ENCODE measurements around the gene TXNIP.

Gene TXNIP

GRCh38 chr1:145986551-145986950 lies 9.8 kb downstream of the TXNIP start:
- TF ChIP-seq, protein P1, sequence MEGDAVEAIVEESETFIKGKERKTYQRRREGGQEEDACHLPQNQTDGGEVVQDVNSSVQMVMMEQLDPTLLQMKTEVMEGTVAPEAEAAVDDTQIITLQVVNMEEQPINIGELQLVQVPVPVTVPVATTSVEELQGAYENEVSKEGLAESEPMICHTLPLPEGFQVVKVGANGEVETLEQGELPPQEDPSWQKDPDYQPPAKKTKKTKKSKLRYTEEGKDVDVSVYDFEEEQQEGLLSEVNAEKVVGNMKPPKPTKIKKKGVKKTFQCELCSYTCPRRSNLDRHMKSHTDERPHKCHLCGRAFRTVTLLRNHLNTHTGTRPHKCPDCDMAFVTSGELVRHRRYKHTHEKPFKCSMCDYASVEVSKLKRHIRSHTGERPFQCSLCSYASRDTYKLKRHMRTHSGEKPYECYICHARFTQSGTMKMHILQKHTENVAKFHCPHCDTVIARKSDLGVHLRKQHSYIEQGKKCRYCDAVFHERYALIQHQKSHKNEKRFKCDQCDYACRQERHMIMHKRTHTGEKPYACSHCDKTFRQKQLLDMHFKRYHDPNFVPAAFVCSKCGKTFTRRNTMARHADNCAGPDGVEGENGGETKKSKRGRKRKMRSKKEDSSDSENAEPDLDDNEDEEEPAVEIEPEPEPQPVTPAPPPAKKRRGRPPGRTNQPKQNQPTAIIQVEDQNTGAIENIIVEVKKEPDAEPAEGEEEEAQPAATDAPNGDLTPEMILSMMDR (IDR thresholded peaks at IDR 0.05) = no peak
- Histone ChIP-seq H3K4me1 (peaks cover 49% of the 10 kb centered on the region), H3K9me3 (ENCODE audit: control insufficient read depth, low read length) (no peaks in the 10 kb centered on the region), H3K36me3 (ENCODE audit: control insufficient read depth, insufficient read depth, low read length) (no peaks in the 10 kb centered on the region), H3K27me3 (ENCODE audit: control insufficient read depth, insufficient read depth, low read length) (no peaks in the 10 kb centered on the region), H3K4me3 (ENCODE audit: low read depth, low read length) (peak overlapping the region; percentile 51), H3K9ac (no peak overlapping the region), H3K27ac (peak overlapping the region; percentile 100), H2AFZ (no peak overlapping the region), H3K4me2 (ENCODE audit: low read length) (peak overlapping the region; percentile 66), H3K79me2 (no peaks in the 10 kb centered on the region)

GRCh38 chr1:145985502-145986439 lies 10.6 kb downstream of the TXNIP start:
- Histone ChIP-seq H3K27me3 (ENCODE audit: control insufficient read depth, insufficient read depth, low read length) (no peaks in the 10 kb centered on the region), H3K27ac (peak overlapping the region; percentile 100), H3K4me2 (ENCODE audit: low read length) (peak overlapping the region; percentile 66), H3K79me2 (peaks cover 5% of the 10 kb centered on the region), H3K9me3 (ENCODE audit: control insufficient read depth, low read length) (no peaks in the 10 kb centered on the region), H3K36me3 (ENCODE audit: control insufficient read depth, insufficient read depth, low read length) (no peaks in the 10 kb centered on the region), H2AFZ (peak overlapping the region; percentile 46), H3K9ac (no peak overlapping the region), H3K4me1 (peaks cover 53% of the 10 kb centered on the region), H3K4me3 (ENCODE audit: low read depth, low read length) (peak overlapping the region; percentile 51)
- TF ChIP-seq, protein P1 (IDR thresholded peaks at IDR 0.05) = no peak

GRCh38 chr1:145985129-145985501 lies 11.3 kb downstream of the TXNIP start:
- Histone ChIP-seq H3K79me2 (peaks cover 5% of the 10 kb centered on the region), H3K4me2 (ENCODE audit: low read length) (peak overlapping the region; percentile 66), H3K9me3 (ENCODE audit: control insufficient read depth, low read length) (no peaks in the 10 kb centered on the region), H3K27me3 (ENCODE audit: control insufficient read depth, insufficient read depth, low read length) (no peaks in the 10 kb centered on the region), H3K36me3 (ENCODE audit: control insufficient read depth, insufficient read depth, low read length) (no peaks in the 10 kb centered on the region), H3K4me1 (peaks cover 59% of the 10 kb centered on the region), H3K27ac (peak overlapping the region; percentile 100), H3K4me3 (ENCODE audit: low read depth, low read length) (peak overlapping the region; percentile 51), H2AFZ (peak overlapping the region; percentile 33), H3K9ac (no peak overlapping the region)
- TF ChIP-seq, protein P1 (IDR thresholded peaks at IDR 0.05) = no peak

DNA sequence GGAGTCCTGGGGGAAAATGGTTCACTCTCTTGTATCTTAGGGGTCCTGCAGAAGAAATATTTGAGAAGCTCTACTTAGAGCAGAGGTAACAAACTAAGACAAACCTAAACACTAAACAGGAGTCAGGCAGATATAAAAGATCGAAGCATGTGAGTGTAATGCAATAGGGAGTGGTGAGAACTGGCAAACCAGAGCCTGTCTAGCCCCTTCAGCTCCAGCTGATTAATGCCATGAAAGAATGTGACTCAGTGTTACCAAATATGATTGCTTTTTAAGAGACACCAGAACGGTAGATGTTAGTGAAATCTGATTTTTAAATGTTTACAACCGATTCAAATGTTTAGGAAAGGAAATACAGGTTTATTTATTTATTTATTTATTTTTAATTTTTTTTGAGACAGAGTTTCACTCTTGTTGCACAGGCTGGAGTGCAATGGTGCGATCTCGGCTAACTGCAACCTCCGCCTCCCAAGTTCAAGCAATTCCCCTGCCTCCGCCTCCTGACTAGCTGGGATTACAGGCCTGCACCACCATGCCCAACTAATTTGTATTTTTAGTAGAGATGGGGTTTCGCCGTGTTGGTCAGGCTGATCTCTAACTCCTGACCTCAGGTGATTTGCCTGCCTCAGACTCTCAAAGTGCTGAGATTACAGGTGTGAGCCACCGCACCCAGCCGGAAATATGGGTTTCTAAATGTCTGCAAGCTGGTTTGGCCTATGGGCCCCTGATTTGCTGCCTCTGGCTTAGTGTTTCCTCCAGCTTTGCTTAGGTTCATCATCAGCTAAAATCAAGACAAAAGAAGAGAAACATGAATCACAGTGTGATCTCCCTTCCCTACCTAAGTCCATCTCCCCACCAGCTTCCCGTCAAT lies 12.2 kb downstream of the TXNIP start:
- no peak overlapping the region for H3K9ac ChIP-seq
- no peak overlapping the region for H2AFZ ChIP-seq
- H3K4me2 ChIP-seq (ENCODE audit: low read length) = peak overlapping the region; percentile 73
- peak overlapping the region; percentile 51 for H3K4me3 ChIP-seq (ENCODE audit: low read depth, low read length)
- peaks cover 5% of the 10 kb centered on the region for H3K79me2 ChIP-seq
- no peaks in the 10 kb centered on the region for H3K9me3 ChIP-seq (ENCODE audit: control insufficient read depth, low read length)
- H3K27ac ChIP-seq = peak overlapping the region; percentile 100
- H3K27me3 ChIP-seq (ENCODE audit: control insufficient read depth, insufficient read depth, low read length) = no peaks in the 10 kb centered on the region
- TF ChIP-seq, protein P1 (IDR thresholded peaks at IDR 0.05) = no peak
- no peaks in the 10 kb centered on the region for H3K36me3 ChIP-seq (ENCODE audit: control insufficient read depth, insufficient read depth, low read length)
- H3K4me1 ChIP-seq = peaks cover 64% of the 10 kb centered on the region

Data from parathyroid adenoma (tissue), 2 donors.